Karpas-422 (cell line): Measurements from ENCODE around the gene HASPIN. TPM values are rescaled to one million over a fixed set of nuclear protein-coding genes. Genes with fewer than 3 reads are reported as not detected.

ENCODE experiments used
- DNase-seq: peaks from one replicate; pipeline ENCODE4 v3.0.0-alpha.2; 2015
- H2AFZ ChIP-seq: fragments of 200-600 bp; sonication (generic); 2 replicates; pipeline ENCODE4 v1.6.1; 2014; ENCODE audit warnings: antibody characterized with exemption, low read length, mixed read lengths
- H3K27ac ChIP-seq: fragments of 200-600 bp; sonication (generic); 2 replicates; pipeline ENCODE4 v1.5.1; 2014; ENCODE audit warnings: mild to moderate bottlenecking, low read length, moderate library complexity
- H3K27me3 ChIP-seq: fragments of 200-600 bp; sonication (generic); 2 replicates; pipeline ENCODE4 v1.6.1; 2014; ENCODE audit warnings: low read length, mixed read lengths
- H3K36me3 ChIP-seq: fragments of 200-600 bp; sonication (generic); 2 replicates; pipeline ENCODE4 v1.6.1; 2014; ENCODE audit warnings: low read length, mixed read lengths; ENCODE audit not compliant: insufficient read depth
- H3K4me1 ChIP-seq: fragments of 200-600 bp; sonication (generic); 2 replicates; pipeline ENCODE4 v1.6.1; 2014; ENCODE audit warnings: mild to moderate bottlenecking, low read length, mixed read lengths
- H3K4me2 ChIP-seq: fragments of 200-600 bp; sonication (generic); 2 replicates; pipeline ENCODE4 v1.6.1; 2014; ENCODE audit warnings: low read length, low read depth, mild to moderate bottlenecking; ENCODE audit not compliant: poor library complexity, severe bottlenecking
- H3K4me3 ChIP-seq: fragments of 200-600 bp; sonication (generic); 2 replicates; pipeline ENCODE4 v1.5.1; 2014; ENCODE audit warnings: mild to moderate bottlenecking, antibody characterized with exemption, low read length, mixed read lengths
- H3K79me2 ChIP-seq: fragments of 200-600 bp; sonication (generic); 2 replicates; pipeline ENCODE4 v1.6.1; 2014; ENCODE audit warnings: mild to moderate bottlenecking, low read length, mixed read lengths
- H3K9ac ChIP-seq: fragments of 200-600 bp; sonication (generic); 2 replicates; pipeline ENCODE4 v1.6.0; 2014; ENCODE audit warnings: low read length
- H3K9me2 ChIP-seq: fragments of 200-600 bp; sonication (generic), shearing (Covaris generic); replicated peaks from 2 replicates; pipeline ENCODE4 v1.6.0; 2014; ENCODE audit warnings: mild to moderate bottlenecking, low read length, moderate library complexity; ENCODE audit not compliant: insufficient read depth
- H3K9me3 ChIP-seq: fragments of 300-700, 200-600 bp; sonication (generic); 2 replicates; pipeline ENCODE4 v1.6.1; 2014; ENCODE audit warnings: low read length, mixed read lengths
- H4K20me1 ChIP-seq: fragments of 200-600 bp; sonication (generic); 2 replicates; pipeline ENCODE4 v1.6.1; 2014; ENCODE audit warnings: mild to moderate bottlenecking, antibody characterized with exemption, low read length, low read depth; ENCODE audit not compliant: insufficient read depth
- total RNA-seq: library from RNA; depleted of rRNA; stranded (reverse); fragments of >200 nt; shearing (Covaris generic); gene quantifications from 2 replicates; pipeline ENCODE4 v1.2.3, GENCODE V29; 2014; ENCODE audit warnings: low replicate concordance; rRNA removed

HASPIN gene
- 17.5 and 20.3 TPM in 2 replicates for total RNA-seq

DNA sequence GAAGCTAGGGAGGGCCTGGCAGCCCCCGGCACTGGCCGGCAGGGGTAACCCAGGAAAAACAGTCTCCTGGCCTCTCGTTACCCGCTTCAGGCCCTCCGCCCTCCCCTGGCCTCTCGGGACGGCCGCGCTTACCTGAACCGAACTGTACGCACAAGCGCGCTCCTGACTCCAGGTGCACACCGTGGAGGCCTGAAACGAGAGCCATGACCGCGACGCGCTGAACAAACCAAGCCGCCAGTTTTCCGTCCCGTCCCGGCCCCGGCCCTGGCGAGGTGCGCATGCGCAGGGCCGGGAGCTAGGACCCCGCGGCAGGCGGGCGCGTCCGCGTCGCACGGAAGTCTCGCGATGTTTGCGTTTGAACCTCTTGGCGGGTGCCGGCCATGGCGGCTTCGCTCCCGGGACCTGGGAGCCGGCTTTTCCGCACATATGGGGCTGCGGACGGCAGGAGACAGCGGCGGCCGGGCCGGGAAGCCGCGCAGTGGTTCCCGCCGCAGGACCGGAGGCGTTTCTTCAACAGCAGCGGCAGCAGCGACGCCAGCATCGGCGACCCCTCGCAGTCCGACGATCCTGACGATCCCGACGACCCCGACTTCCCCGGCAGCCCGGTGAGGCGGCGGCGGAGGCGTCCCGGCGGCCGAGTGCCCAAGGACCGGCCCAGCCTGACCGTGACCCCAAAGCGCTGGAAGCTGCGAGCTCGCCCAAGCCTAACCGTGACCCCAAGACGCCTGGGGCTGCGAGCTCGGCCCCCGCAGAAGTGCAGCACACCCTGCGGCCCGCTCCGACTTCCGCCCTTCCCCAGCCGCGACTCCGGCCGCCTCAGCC lies at the start of gene HASPIN:
Gene HASPIN (plus strand): TSS at position 348 of the 822 bp plus-strand sequence. CDS start 33 bp downstream, at position 381.
- H3K27ac ChIP-seq: peak within 1 kb of the TSS; percentile 86
- H3K9ac ChIP-seq: peak within 1 kb of the TSS; percentile 97
- H3K9me3 ChIP-seq: no peaks in the 10 kb centered on the region
- DNase-seq: peak; percentile 98
- peak within 1 kb of the TSS; percentile 73; the same call in 1 of the 2 replicates for H2AFZ ChIP-seq
- peaks cover 40% of the 10 kb centered on the region for H3K4me1 ChIP-seq
- H3K79me2 ChIP-seq: peaks cover 45% of the 10 kb centered on the region
- H3K36me3 ChIP-seq: peaks cover 18% of the 10 kb centered on the region
- H3K4me3 ChIP-seq: peak within 1 kb of the TSS; percentile 97
- H3K4me2 ChIP-seq: peak within 1 kb of the TSS; percentile 94
- H4K20me1 ChIP-seq: peaks cover 20% of the 10 kb centered on the region
- no peaks in the 10 kb centered on the region for H3K27me3 ChIP-seq
- H3K9me2 ChIP-seq: no peaks in the 10 kb centered on the region

GRCh38 chr17:3675886-3676285 lies 47.8 kb upstream of the HASPIN start:
- Histone ChIP-seq H3K9ac (no peak overlapping the region), H3K27me3 (no peaks in the 10 kb centered on the region), H3K79me2 (peaks cover 6% of the 10 kb centered on the region; the same call in 1 of the 2 replicates), H3K9me3 (no peaks in the 10 kb centered on the region), H3K4me3 (no peak overlapping the region), H4K20me1 (no peaks in the 10 kb centered on the region), H2AFZ (no peak overlapping the region), H3K4me1 (no peaks in the 10 kb centered on the region), H3K4me2 (no peak overlapping the region), H3K36me3 (peaks cover 7% of the 10 kb centered on the region; the same call in 1 of the 2 replicates), H3K9me2 (no peaks in the 10 kb centered on the region), H3K27ac (no peak overlapping the region)
- no peak for DNase-seq

DNA sequence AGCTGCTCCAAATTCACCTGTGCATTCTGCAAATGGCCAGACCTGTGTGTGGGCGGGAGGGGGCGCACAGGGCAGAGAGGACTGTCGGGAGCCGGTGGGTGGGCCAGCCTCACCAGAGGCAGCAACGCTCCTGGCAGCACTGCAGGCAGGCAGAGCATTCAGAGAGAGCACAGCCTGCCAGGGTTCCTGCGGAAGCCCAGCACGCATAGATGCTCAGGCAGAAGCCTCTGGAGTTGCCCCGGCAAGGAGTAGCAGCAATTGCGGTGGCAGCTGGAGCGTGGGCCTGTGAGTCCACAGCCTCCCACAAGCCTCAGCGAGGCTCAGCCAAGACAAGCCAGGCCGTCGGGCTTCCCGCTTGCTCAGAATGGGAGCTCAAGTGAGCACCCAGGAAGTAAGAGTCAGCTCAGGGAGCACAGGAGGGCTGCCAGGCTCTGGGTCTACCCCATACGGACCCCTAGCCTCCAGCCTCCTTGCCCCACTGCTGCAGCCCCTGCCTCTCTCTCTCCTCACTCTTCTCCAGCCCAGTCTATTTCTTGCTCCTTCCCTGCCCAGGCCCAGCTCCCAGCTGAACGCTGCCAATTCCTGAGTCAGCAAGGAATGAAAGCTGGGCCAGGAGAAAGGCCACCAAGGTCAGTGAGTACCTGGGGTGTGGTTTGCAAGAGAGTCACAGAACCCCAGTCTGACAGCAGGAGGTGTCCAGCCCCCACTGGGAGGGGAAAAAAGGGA lies 45.4 kb upstream of the HASPIN start:
- no peak overlapping the region for H3K27ac ChIP-seq
- no peak overlapping the region for H2AFZ ChIP-seq
- no peaks in the 10 kb centered on the region for H3K9me2 ChIP-seq
- 0 out of 2 replicates have a peak, but pooled peaks cover 4% of the 10 kb centered on the region for H3K36me3 ChIP-seq
- no peak overlapping the region for H3K4me2 ChIP-seq
- H3K79me2 ChIP-seq: no peaks in the 10 kb centered on the region
- H3K27me3 ChIP-seq: no peaks in the 10 kb centered on the region
- H3K9me3 ChIP-seq: no peaks in the 10 kb centered on the region
- no peaks in the 10 kb centered on the region for H4K20me1 ChIP-seq
- H3K9ac ChIP-seq: no peak overlapping the region
- peaks cover 3% of the 10 kb centered on the region for H3K4me1 ChIP-seq
- no peak overlapping the region for H3K4me3 ChIP-seq
- no peak for DNase-seq

DNA sequence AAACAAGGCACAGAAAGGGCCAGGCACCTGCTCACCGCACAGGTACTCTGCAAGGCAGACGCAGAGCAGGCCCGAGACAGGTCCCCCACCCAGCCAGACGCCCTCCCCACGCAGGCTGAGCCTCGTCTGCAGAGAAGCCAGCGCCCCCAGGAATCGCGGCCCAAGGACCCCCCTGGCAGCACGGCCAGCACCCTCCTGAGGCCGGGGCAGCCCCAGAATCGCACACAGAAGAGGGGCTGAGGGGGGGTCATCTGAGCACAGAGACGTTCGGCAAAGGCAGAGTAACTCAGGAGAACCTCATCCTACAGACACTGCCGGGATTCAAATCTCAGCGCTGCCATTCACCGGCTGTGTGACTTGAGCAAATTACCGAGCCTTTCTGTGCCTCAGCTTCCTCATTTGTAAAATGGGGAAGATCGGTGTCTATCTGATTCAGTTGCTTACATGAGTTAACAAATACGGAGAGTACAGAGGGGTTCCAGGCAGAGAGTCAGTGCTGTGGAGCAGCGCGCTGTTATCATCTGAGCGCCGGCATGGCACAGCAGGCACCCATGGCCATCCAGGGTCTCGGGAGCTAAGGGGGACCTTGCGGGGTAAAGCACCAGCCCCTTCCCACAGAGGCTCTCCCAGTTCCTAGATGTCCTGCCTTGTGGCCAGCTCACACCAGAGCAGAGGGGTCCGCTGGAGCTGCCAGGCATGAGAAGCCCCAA lies 44.7 kb upstream of the HASPIN start:
- Histone ChIP-seq H3K27ac (no peak overlapping the region), H3K9me2 (no peaks in the 10 kb centered on the region), H3K4me1 (peaks cover 8% of the 10 kb centered on the region), H3K4me3 (no peak overlapping the region), H4K20me1 (no peaks in the 10 kb centered on the region), H3K9ac (no peak overlapping the region), H3K4me2 (no peak overlapping the region), H3K27me3 (no peaks in the 10 kb centered on the region), H2AFZ (no peak overlapping the region), H3K79me2 (no peaks in the 10 kb centered on the region), H3K9me3 (no peaks in the 10 kb centered on the region), H3K36me3 (0 out of 2 replicates have a peak, but pooled peaks cover 4% of the 10 kb centered on the region)
- DNase-seq: no peak

GRCh38 chr17:3679531-3680126 lies 44.1 kb upstream of the HASPIN start:
- H3K4me1 ChIP-seq: peaks cover 8% of the 10 kb centered on the region
- H4K20me1 ChIP-seq: no peaks in the 10 kb centered on the region
- 0 out of 2 replicates have a peak, but pooled peaks cover 4% of the 10 kb centered on the region for H3K36me3 ChIP-seq
- no peak overlapping the region for H3K27ac ChIP-seq
- no peaks in the 10 kb centered on the region for H3K27me3 ChIP-seq
- no peaks in the 10 kb centered on the region for H3K79me2 ChIP-seq
- DNase-seq: no peak
- H3K4me3 ChIP-seq: no peak overlapping the region
- H2AFZ ChIP-seq: no peak overlapping the region
- no peak overlapping the region for H3K4me2 ChIP-seq
- no peak overlapping the region for H3K9ac ChIP-seq
- H3K9me3 ChIP-seq: no peaks in the 10 kb centered on the region
- no peaks in the 10 kb centered on the region for H3K9me2 ChIP-seq

- Histone ChIP-seq H3K27me3 (no peaks in the 10 kb centered on the region), H4K20me1 (no peaks in the 10 kb centered on the region), H2AFZ (no peak overlapping the region), H3K79me2 (no peaks in the 10 kb centered on the region), H3K9me2 (no peaks in the 10 kb centered on the region), H3K9me3 (no peaks in the 10 kb centered on the region), H3K36me3 (0 out of 2 replicates have a peak, but pooled peaks cover 4% of the 10 kb centered on the region), H3K4me1 (peaks cover 13% of the 10 kb centered on the region), H3K4me2 (no peak overlapping the region), H3K9ac (no peak overlapping the region), H3K4me3 (no peak overlapping the region), H3K27ac (no peak overlapping the region)
- no peak for DNase-seq
Measured at GRCh38 chr17:3681057-3681456, 42.6 kb upstream of the HASPIN start.

DNA sequence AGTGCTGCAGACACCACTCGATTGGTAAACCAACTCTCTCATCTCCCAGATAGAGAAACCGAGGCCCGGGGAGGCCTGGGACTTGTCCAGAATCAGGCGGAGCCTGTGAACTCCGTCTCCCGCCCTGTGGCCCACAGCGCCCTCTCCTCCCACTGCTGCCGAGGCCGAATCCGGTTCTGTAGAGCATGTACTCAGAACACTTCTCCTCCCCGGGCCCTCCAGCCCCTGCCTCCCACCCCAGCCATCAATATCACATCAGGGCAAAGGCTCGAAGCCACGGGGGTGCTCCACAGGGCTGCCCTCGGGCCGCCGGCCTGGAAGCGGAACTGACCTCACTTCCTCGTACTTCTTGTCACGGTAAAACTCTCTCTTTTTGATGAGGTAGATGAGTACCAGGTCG lies 42.1 kb upstream of the HASPIN start:
- H3K36me3 ChIP-seq: 0 out of 2 replicates have a peak, but pooled peaks cover 4% of the 10 kb centered on the region

More for the DNA sequence above, 42.1 kb upstream of the HASPIN start:
- H3K9me3 ChIP-seq: no peaks in the 10 kb centered on the region
- H3K9ac ChIP-seq: no peak overlapping the region
- H3K9me2 ChIP-seq: no peaks in the 10 kb centered on the region
- no peak overlapping the region for H3K4me3 ChIP-seq
- H3K4me2 ChIP-seq: no peak overlapping the region
- no peak overlapping the region for H3K27ac ChIP-seq
- peaks cover 13% of the 10 kb centered on the region for H3K4me1 ChIP-seq
- H4K20me1 ChIP-seq: no peaks in the 10 kb centered on the region
- no peaks in the 10 kb centered on the region for H3K79me2 ChIP-seq
- no peak for DNase-seq
- H2AFZ ChIP-seq: no peak overlapping the region
- H3K27me3 ChIP-seq: no peaks in the 10 kb centered on the region
